Measurements from ENCODE around the gene CDC37L1. TPM values are rescaled to one million over a fixed set of nuclear protein-coding genes. Genes with fewer than 3 reads are reported as not detected.

The CDC37L1 gene
- total and polyA plus RNA-seq, 9 of the 15 experiments (the other 6 are each of a cell fraction or from before 2014, with no cell fraction given) = 1.5 to 7.9 (median 6.0) TPM

- Histone ChIP-seq H3K27me3 (ENCODE audit: control insufficient read depth in 2 of 2, insufficient read depth in 2 of 2, low read length in 2 of 2) (peaks cover 2 to 6% of the 10 kb centered on the region in 2 experiments; a peak in 2 of 5 replicates), H4K20me1 (replicated peaks; ENCODE audit: control insufficient read depth, insufficient read depth, low read length) (no peaks in the 10 kb centered on the region), H3K4me2 (ENCODE audit: insufficient read depth, low read length) (no peak overlapping the region), H3K36me3 (ENCODE audit: control insufficient read depth, insufficient read depth, low read length) (no peaks in the 10 kb centered on the region), H3K4me3 (no peak overlapping the region), H3K27ac (ENCODE audit: extremely low read depth, low read depth, low read length) (no peak overlapping the region), H3K79me2 (ENCODE audit: control insufficient read depth, insufficient read depth, low read length) (no peaks in the 10 kb centered on the region), H3K9me1 (ENCODE audit: control insufficient read depth, insufficient read depth, low read length) (no peaks in the 10 kb centered on the region), H3K9ac (ENCODE audit: insufficient read depth in 1 of 2, low read depth in 2 of 2, low read length in 2 of 2) (no peak overlapping the region), H3K4me1 (replicated peaks in 1 of 2; ENCODE audit: control insufficient read depth in 2 of 2, insufficient read depth in 2 of 2, low read length in 2 of 2) (no peaks in the 10 kb centered on the region), H2AFZ (ENCODE audit: low read depth, low read length) (no peak overlapping the region), H3K9me3 (replicated peaks; ENCODE audit: control insufficient read depth, insufficient read depth, low read depth, low read length) (no peaks in the 10 kb centered on the region)
- CTCF ChIA-PET (ENCODE audit: low intra/inter-chr PET ratio) = no interaction called here
- POLR2A ChIA-PET = no interaction called here
- DNase-seq (ENCODE audit: extremely low read depth in 1 of 4, low spot score in 3 of 4) (no peak), ATAC-seq (no peak), FAIRE-seq (no peak)
- no TSS peak for BruUV-seq (replicated peaks)
- TF ChIP-seq ZBED1 (IDR thresholded peaks at IDR 0.05) = no peak
- TF ChIP-seq NCOA4 (IDR thresholded peaks at IDR 0.05; ENCODE audit: partially characterized antibody) = no peak
- TF ChIP-seq GTF2E2 (tag; IDR thresholded peaks at IDR 0.05) = no peak
- no peak for TF ChIP-seq ELF1 (tag; IDR thresholded peaks at IDR 0.05)
- TF ChIP-seq ESRRB (CRISPR knock-in tag; IDR thresholded peaks at IDR 0.05; ENCODE audit: borderline replicate concordance) = no peak
- no peak for TF ChIP-seq RCOR1 (IDR thresholded peaks at IDR 0.05; ENCODE audit: borderline replicate concordance in 1 of 2, low read depth in 2 of 2, low read length in 2 of 2)
- TF ChIP-seq, protein P1, sequence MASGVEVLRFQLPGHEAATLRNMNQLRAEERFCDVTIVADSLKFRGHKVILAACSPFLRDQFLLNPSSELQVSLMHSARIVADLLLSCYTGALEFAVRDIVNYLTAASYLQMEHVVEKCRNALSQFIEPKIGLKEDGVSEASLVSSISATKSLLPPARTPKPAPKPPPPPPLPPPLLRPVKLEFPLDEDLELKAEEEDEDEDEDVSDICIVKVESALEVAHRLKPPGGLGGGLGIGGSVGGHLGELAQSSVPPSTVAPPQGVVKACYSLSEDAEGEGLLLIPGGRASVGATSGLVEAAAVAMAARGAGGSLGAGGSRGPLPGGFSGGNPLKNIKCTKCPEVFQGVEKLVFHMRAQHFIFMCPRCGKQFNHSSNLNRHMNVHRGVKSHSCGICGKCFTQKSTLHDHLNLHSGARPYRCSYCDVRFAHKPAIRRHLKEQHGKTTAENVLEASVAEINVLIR (CRISPR knock-in tag; IDR thresholded peaks at IDR 0.05) = no peak
- no peak for TF ChIP-seq SMAD2 (IDR thresholded peaks at IDR 0.05; ENCODE audit: low read depth, low read length)
- TF ChIP-seq TEAD1 (CRISPR knock-in tag; IDR thresholded peaks at IDR 0.05) = no peak
- no peak for TF ChIP-seq PML (IDR thresholded peaks at IDR 0.05; ENCODE audit: low read length)
- TF ChIP-seq ZNF316 (IDR thresholded peaks at IDR 0.05) = no peak
- no peak for TF ChIP-seq ZNF561 (CRISPR knock-in tag; conservative IDR thresholded peaks at IDR 0.05)
- TF ChIP-seq CAMTA2 (CRISPR knock-in tag; conservative IDR thresholded peaks at IDR 0.05) = no peak
- TF ChIP-seq ZEB2 (IDR thresholded peaks at IDR 0.05) = no peak
- TF ChIP-seq ZSCAN29 (IDR thresholded peaks at IDR 0.05) = no peak
- TF ChIP-seq SMAD1 (IDR thresholded peaks at IDR 0.05; ENCODE audit: low read depth, low read length, partially characterized antibody) = no peak
- TF ChIP-seq ZC3H11A (IDR thresholded peaks at IDR 0.05; ENCODE audit: low read depth, low read length) = no peak
- no peak for TF ChIP-seq ZNF589 (CRISPR knock-in tag; IDR thresholded peaks at IDR 0.05; ENCODE audit: low read depth)
- TF ChIP-seq ZNF133 (CRISPR knock-in tag; IDR thresholded peaks at IDR 0.05) = no peak
- TF ChIP-seq ARID1B (IDR thresholded peaks at IDR 0.05) = no peak
- intact Hi-C loops (cut with micrococcal nuclease) = no loop called here
- in situ Hi-C loops (cut with MboI) = no loop called here
- WGBS (ENCODE audit: insufficient coverage, low coverage, missing lambda C conversion rate) = 0% methylated on average over 2 of the region's 2 CpGs
Measured at GRCh38 chr9:4642351-4642750, 37.0 kb upstream of the CDC37L1 start.
